ENCODE results near the gene SMPD4.
"Not testable (repeated sequence)": the region's sequence is repeated elsewhere in the genome, so short reads cannot be mapped to it uniquely, and the experiment has no call there.

- TF ChIP-seq POLR2AphosphoS5 (IDR thresholded peaks at IDR 0.05; ENCODE audit: low read depth, low read length); POLR2A (IDR thresholded peaks at IDR 0.05; ENCODE audit: low read depth, low read length); TAF1 (IDR thresholded peaks at IDR 0.05; ENCODE audit: borderline replicate concordance, low read depth, low read length): not testable (repeated sequence)
These were observed 43.1 kb downstream of the SMPD4 start for GRCh38 chr2:130138326-130138725.
